ENCODE measurements around the gene KDM4C.

The KDM4C gene

DNA sequence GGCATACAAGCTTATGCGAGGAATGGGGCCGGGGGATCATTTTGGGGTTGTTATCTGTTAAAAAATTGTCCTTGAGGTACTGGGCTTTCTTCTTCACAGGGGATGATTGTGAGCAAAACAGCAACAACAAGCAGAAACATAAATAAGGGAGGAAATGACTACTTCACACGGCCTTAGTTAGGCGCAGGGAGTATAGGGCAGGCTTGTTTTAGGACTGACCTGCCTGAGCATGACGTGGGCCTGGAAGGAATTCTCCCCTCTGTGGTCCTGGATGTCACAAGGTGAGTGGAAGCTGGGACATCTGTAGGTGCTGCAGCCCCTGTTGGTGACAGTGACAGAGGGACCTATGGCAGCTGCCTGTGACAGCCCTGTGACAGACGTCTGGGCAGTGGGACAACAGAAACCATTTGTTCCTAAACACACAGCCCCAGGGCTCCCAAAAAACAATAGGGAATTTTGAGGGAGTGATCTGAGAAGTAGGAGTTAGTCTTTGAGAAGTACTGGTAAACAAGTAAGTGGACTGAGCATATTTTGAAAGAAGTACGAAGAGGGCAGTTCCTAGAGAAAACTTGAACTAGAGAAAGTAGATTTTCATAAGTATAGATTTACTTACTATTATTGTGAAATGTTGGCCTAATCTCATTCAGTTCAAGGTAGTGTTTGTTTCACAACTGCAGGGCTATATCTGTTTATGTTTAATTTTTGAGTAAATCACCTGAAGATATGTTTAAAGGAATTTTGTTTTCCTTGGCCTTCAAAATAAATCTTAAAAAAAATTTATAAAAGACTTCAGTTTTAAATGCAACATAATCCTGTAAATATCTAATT, 113.1 kb downstream of the KDM4C start:
- DNase-seq: no peak

GRCh38 chr9:6873857-6874256, 116.1 kb downstream of the KDM4C start:
- DNase-seq: no peak

- no peak for DNase-seq
Observed at GRCh38 chr9:6876195-6876894, 118.6 kb downstream of the KDM4C start.

DNA sequence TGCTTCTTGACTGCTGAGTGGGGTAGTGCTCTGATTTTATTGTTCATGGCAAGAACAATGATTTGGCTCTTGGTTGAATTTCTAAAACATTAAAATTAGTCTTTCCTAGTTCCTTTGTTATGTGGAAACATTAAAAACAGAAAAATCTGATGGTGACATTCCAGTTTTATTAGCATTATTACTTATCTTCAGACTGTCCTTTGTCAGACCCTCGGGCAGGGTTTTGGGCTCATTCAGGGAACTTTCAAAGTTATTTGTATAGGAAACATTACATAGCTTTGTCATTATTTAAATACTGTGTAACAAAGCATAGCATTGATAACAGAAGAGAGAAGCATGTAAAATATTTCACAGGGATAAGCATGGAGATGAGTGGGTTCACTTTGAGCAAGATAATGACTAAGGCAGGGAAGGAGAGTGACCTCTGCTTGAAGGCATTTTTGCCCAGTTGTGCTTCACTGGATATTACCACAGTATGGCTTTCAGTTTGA, 119.9 kb downstream of the KDM4C start:
- no peak for DNase-seq

DNA sequence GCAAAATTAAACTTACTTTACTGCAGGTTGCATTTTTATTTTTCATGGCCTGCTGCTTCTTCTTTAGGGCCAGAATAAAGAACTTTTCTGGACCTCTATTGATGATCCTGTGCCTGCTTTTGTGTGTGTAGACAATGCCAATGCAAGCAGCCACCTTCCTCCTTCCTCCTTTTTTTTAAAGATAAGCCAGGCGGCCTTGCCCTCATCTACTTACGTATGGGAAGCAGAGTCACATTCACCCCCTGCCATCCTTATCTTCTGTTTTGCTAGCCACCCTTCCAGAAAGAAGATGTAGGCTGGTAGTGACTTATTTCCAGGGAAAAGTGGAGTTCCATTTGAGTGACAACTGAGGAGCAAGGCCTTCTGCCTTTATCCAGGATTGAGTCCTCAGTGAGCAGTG, 122.9 kb downstream of the KDM4C start:
- DNase-seq: no peak

DNA sequence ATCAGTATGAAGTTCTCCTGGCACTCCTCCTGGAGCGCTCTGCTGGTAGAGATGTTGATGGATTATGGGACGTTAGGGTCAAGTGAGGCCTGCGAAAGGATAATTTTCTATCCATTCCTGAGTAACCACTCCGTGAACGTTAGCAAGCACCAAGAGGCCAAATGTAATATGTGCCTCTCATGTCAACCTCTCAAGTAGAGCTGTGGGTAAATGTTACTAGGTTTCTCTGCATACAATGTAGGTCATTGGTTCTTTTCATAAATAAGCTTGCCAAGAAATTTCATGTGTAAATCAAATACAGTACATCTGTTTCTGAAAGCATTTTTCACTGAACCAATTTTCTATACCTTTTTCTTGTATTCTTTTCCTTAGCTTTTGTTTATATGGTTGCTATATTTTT, 126.3 kb downstream of the KDM4C start:
- no peak for DNase-seq

DNA sequence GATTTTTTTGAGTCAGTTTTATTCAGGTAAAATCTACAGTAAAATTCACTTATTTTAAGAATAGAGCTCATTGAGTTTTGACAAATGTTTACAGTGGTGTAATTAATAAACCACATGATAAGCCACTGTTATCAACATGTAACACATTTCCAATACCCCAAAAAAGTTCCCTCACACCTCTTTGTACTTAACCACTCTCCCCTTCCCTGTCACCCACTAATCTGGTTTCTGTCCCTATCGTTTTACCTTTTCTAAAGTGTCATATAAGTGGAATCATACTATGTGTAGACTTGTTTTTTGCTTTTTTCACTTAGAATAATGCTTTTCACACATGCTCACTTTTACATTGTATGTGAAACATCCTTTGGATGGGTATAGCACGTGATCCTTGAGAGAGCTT, 127.2 kb downstream of the KDM4C start:
- no peak for DNase-seq

- DNase-seq: no peak
Observed at GRCh38 chr9:6887051-6887450, 129.3 kb downstream of the KDM4C start.

DNA sequence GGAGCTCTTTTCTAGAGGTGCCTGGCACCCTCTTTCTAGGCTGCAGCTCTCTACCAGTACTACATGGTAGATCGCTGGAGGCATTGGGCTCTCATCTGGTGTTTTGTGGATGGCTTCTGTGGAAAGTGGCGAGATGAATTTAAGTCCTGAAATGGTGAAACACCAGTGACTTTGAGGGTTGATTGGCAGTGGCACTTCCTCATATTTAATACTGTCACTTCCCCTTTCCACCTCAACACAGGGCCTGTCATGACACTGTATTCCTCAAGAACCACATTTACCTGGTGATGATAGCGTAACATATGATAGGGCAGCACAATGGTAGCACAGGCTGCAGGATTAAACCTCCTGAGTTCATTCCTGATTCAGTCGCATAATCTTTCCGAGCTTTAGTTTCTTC, 132.1 kb downstream of the KDM4C start:
- peak in 1 of 2 donors; percentile 16 for DNase-seq

GRCh38 chr9:6893350-6894131, 135.8 kb downstream of the KDM4C start:
- DNase-seq: no peak

DNA sequence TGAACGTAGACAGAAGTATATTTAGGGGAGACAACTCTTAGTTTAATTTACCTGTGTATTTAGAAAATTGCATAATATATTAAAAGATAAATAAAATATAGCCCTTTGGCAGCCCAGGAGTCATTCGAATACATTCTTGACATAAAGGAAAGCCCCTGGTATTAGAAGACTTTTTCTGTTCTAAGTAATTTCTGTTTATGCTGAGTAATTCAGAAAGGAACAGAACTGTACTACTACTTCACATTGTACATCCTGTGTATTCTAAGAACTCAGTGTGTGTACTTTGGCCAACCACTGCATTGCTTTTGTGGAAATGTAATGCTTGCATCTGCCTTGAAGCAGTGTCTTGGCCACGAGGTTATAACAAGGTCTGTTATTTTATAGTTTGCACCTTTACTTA, 136.4 kb downstream of the KDM4C start:
- DNase-seq: no peak

- no peak for DNase-seq
Observed at GRCh38 chr9:6895754-6896153, 138.0 kb downstream of the KDM4C start.

GRCh38 chr9:6896562-6896961, 138.8 kb downstream of the KDM4C start:
- DNase-seq: no peak

DNA sequence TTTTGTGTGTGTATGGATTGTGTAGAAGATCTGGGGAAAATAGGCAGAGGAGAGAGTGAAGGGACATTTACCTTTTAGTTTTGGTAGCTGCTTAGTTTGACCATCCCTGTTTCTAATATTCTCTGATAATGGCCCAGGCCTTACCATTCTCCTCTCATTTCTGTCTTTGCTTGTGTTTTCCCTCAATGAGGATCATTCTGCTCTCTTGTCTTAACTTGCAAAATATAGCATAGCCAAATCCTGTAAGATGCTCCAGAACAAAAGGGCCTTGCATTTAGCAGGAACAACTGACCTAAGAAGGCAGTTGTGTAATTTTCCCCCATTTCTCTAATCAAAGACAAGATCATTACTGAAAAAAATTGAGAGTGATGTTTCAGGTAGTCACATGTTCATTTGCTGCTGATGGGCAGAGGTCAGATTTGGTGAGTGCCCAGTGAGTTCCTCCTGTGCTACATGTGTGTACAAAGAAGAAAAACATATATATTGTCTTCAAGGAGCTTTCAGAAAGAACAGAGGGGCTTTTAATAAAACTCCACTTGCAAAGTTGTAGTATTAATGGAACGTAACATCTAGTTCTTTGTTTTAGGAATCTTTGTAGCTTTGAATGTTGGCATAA, 139.5 kb downstream of the KDM4C start:
- no peak for DNase-seq

- DNase-seq: no peak
Observed at GRCh38 chr9:6897898-6898302, 140.1 kb downstream of the KDM4C start.

GRCh38 chr9:6899274-6899673, 141.5 kb downstream of the KDM4C start:
- DNase-seq: no peak

DNA sequence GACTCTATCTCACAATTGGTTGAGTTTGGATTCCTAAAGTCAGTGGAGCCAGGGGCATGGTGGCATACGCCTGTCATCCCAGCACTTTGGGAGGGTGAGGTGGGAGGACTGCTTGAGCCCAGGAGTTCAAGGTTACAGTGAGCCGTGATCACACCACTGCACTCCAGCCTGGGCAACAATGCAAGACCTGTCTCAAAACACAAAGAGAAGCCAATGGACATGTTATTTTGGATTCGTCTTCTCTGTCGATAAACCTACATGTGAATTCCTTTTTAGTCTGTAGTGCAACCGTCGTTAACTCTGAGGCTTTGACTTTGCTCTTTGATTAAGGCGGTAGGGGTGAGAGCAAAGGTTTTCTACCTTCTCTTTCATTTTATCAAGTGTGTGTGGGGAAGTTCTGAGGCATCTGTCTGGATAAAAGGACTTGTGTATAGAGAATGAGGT, 142.7 kb downstream of the KDM4C start:
- no peak for DNase-seq

GRCh38 chr9:6901180-6901579, 143.4 kb downstream of the KDM4C start:
- no peak for DNase-seq

- no peak for DNase-seq
Observed at GRCh38 chr9:6902423-6902822, 144.7 kb downstream of the KDM4C start.

GRCh38 chr9:6904371-6904770, 146.6 kb downstream of the KDM4C start:
- no peak for DNase-seq

DNA sequence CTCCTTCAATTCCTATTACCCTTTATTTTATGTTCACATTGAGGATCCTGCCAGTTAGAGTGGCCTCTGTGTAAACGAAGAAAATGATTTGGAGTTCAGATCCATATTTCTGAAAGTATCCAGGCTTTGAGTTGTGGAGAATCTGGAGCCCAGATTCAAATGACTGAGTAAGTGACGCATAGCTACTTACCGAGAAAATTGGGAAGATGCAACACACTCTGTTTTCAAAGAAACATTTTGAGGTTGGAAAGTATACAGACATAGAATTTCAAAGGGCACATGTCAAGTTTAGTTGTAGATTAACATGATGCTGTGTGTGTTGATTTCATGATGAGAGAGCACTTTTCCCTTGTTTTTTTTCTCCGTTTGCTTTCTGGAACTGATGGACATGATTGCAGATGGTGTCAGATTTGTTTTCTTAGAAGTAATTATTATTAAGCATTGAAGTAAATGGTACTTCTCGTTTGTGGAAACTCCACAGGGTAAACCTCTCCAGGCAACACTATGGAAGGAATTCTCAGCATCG, 148.1 kb downstream of the KDM4C start:
- DNase-seq: no peak

GRCh38 chr9:6907772-6908381, 150.1 kb downstream of the KDM4C start:
- DNase-seq: no peak

Data from CD4-positive, alpha-beta T cell treated with Interleukin-1 beta for 1 hour (primary cell).